Stimulated activated naive B cell treated with anti-CD40 and anti-IgM and Interleukin-4, amounts not matched to agents 10 μg/mL and 1 μg/mL and 100 μg/mL, for 72 hours (primary cell): Measurements from ENCODE around the gene FAM13A.
A peak's percentile ranks its signal among the peaks of the same experiment; 100 is the strongest.

ENCODE experiments used
- ATAC-seq, 2 donors: fragments of 150-1000 bp; cut with Tn5 transposase; replicated peaks; 2 replicates each; pipeline ENCODE4 v1.10.0; 2021; ENCODE audit warnings: moderate library complexity in 1 of 2
- DNase-seq: peaks from one replicate; pipeline ENCODE4 v3.0.0; 2021
- H3K27ac Mint-ChIP-seq: one replicate; pipeline ENCODE4 v1.8.0; 2022; ENCODE audit warnings: mild to moderate bottlenecking, mixed read lengths
- H3K27me3 Mint-ChIP-seq, 2 donors: one replicate each; pipeline ENCODE4 v1.8.0; 2022; ENCODE audit warnings: mixed read lengths in 2 of 2
- H3K36me3 Mint-ChIP-seq, 2 donors: one replicate each; pipeline ENCODE4 v1.8.0; 2022; ENCODE audit warnings: mixed read lengths in 2 of 2, mild to moderate bottlenecking in 1 of 2
- H3K4me1 Mint-ChIP-seq, 2 donors: one replicate each; pipeline ENCODE4 v1.8.0; 2022; ENCODE audit warnings: mixed read lengths in 2 of 2, mild to moderate bottlenecking in 1 of 2
- H3K4me3 Mint-ChIP-seq, 2 donors: one replicate each; pipeline ENCODE4 v1.8.0; 2022; ENCODE audit warnings: mild to moderate bottlenecking in 2 of 2, mixed read lengths in 2 of 2, moderate library complexity in 1 of 2
- H3K9me3 Mint-ChIP-seq, 2 donors: one replicate each; pipeline ENCODE4 v1.8.0; 2022; ENCODE audit warnings: mixed read lengths in 2 of 2, mild to moderate bottlenecking in 1 of 2

FAM13A gene

GRCh38 chr4:88732714-88733368 lies 324.1 kb downstream of the FAM13A start:
- H3K36me3 Mint-ChIP-seq: no peaks in the 10 kb centered on the region
- H3K4me1 Mint-ChIP-seq: peaks cover 10 to 15% of the 10 kb centered on the region in 2 donors
- DNase-seq: no peak
- no peaks in the 10 kb centered on the region for H3K9me3 Mint-ChIP-seq
- no peak overlapping the region for H3K27ac Mint-ChIP-seq
- H3K4me3 Mint-ChIP-seq: no peak overlapping the region
- ATAC-seq: no peak
- no peaks in the 10 kb centered on the region for H3K27me3 Mint-ChIP-seq

- ATAC-seq (no peak), DNase-seq (no peak)
- no peaks in the 10 kb centered on the region for H3K9me3 Mint-ChIP-seq
- peaks cover 0 to 6% of the 10 kb centered on the region in 2 donors for H3K36me3 Mint-ChIP-seq
- H3K27me3 Mint-ChIP-seq: no peaks in the 10 kb centered on the region
- H3K27ac Mint-ChIP-seq: no peak overlapping the region
- H3K4me3 Mint-ChIP-seq: no peak overlapping the region
- H3K4me1 Mint-ChIP-seq: peaks cover 0 to under 1% of the 10 kb centered on the region in 2 donors
Measured at GRCh38 chr4:88731381-88731780, 325.6 kb downstream of the FAM13A start.

DNA sequence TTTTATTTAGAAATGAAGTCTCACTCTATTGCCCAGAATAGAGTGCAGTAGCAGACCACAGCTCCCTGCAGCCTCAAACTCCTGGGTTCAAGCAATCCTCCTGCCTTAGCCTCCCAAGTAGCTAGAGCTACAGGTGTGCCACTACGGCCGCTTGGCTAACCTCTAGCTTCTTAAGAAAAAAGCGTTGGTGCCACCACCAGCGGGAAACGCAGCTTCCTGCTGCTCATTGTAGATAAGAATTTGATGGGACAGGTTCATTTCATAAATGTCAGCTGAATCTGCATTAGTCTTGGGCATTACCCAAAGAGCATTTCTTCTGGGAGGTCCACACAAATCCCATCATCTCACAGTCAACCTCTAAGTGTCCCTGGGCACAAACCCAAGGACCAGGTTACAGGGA lies 326.2 kb downstream of the FAM13A start:
- no peaks in the 10 kb centered on the region for H3K27me3 Mint-ChIP-seq
- H3K36me3 Mint-ChIP-seq: peaks cover 0 to 6% of the 10 kb centered on the region in 2 donors
- no peak overlapping the region for H3K4me3 Mint-ChIP-seq
- H3K27ac Mint-ChIP-seq: peak overlapping the region; percentile 56
- DNase-seq: no peak
- no peaks in the 10 kb centered on the region for H3K4me1 Mint-ChIP-seq
- H3K9me3 Mint-ChIP-seq: no peaks in the 10 kb centered on the region
- no peak for ATAC-seq

GRCh38 chr4:88729146-88729760 lies 327.7 kb downstream of the FAM13A start:
- Mint-ChIP-seq H3K27ac (no peak overlapping the region), H3K4me3 (no peak overlapping the region), H3K27me3 (no peaks in the 10 kb centered on the region), H3K36me3 (peaks cover 0 to 6% of the 10 kb centered on the region in 2 donors), H3K4me1 (no peaks in the 10 kb centered on the region), H3K9me3 (no peaks in the 10 kb centered on the region)
- ATAC-seq (no peak), DNase-seq (no peak)

DNA sequence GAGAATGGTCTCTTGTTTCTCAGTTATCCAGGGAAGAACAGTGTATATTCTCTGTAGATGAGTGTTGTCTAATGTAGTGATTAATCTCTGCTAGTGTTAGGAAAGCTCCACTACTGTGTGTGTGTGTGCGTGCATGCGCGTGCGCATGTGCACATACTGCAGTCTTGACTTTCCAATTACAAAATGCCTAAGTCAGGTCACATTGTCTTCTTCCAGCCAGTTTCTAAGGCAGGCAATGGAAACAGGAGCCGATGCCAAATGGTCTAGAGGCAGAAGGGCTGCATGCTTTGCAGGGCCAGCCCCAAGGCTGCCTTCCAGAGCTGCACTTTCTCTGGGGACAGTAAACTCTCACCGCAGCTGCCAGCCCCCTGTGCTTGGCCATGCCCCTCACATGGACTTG lies 328.8 kb downstream of the FAM13A start:
- no peak for DNase-seq
- no peak overlapping the region for H3K4me3 Mint-ChIP-seq
- ATAC-seq: no peak
- no peak overlapping the region for H3K27ac Mint-ChIP-seq
- no peaks in the 10 kb centered on the region for H3K9me3 Mint-ChIP-seq
- no peaks in the 10 kb centered on the region for H3K4me1 Mint-ChIP-seq
- peaks cover 0 to 6% of the 10 kb centered on the region in 2 donors for H3K36me3 Mint-ChIP-seq
- H3K27me3 Mint-ChIP-seq: no peaks in the 10 kb centered on the region

DNA sequence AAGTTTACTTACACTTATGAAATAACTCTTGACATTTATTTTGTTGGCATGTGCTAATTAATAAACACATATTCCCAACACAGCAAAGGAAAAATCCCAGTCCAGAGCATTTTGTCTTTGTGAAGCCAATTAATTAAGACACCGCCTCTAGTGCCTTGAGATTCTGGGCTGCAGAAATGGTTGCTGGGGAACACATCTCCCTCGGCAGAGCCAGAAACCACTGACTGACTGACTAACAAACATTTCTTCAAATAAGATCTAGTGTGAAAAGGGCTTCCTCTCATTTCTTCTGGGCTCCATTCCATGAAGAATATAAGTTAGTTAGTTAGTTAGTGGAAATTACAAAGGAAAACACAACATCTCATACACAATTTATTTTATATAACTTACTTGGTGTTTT lies 331.0 kb downstream of the FAM13A start:
- DNase-seq: no peak
- no peak overlapping the region for H3K4me3 Mint-ChIP-seq
- H3K27me3 Mint-ChIP-seq: no peaks in the 10 kb centered on the region
- no peaks in the 10 kb centered on the region for H3K9me3 Mint-ChIP-seq
- no peaks in the 10 kb centered on the region for H3K4me1 Mint-ChIP-seq
- ATAC-seq: no peak
- no peak overlapping the region for H3K27ac Mint-ChIP-seq
- peaks cover 3 to 9% of the 10 kb centered on the region in 2 donors for H3K36me3 Mint-ChIP-seq

DNA sequence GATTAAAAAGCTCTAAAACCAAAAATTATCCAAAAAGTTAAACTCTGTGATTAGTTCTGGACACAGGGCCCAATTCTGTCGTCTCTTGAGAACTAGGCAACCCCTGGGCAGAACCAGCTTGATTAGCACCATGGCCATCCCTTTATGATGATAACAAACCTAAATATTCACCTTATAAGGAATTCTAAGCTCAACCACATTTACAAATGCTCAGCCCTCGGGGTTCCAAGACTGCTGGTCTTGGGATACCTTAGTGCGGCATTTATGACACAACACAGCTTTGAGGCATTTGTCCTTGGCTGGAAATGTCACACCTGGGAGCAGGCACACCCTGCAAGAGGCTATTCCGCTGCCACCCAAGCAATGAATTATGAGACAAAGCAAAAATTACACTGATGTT lies 331.8 kb downstream of the FAM13A start:
- H3K27ac Mint-ChIP-seq: no peak overlapping the region
- H3K4me3 Mint-ChIP-seq: no peak overlapping the region
- no peaks in the 10 kb centered on the region for H3K27me3 Mint-ChIP-seq
- H3K36me3 Mint-ChIP-seq: peaks cover 6 to 17% of the 10 kb centered on the region in 2 donors
- H3K4me1 Mint-ChIP-seq: no peaks in the 10 kb centered on the region
- ATAC-seq: no peak
- H3K9me3 Mint-ChIP-seq: no peaks in the 10 kb centered on the region
- DNase-seq: no peak

GRCh38 chr4:88724406-88724805 lies 332.6 kb downstream of the FAM13A start:
- Mint-ChIP-seq H3K27me3 (no peaks in the 10 kb centered on the region), H3K27ac (no peak overlapping the region), H3K9me3 (no peaks in the 10 kb centered on the region), H3K4me1 (no peaks in the 10 kb centered on the region), H3K4me3 (no peak overlapping the region), H3K36me3 (peaks cover 8 to 23% of the 10 kb centered on the region in 2 donors)
- ATAC-seq (no peak), DNase-seq (no peak)

GRCh38 chr4:88722828-88723227 lies 334.2 kb downstream of the FAM13A start:
- Mint-ChIP-seq H3K36me3 (peaks cover 17 to 37% of the 10 kb centered on the region in 2 donors), H3K9me3 (peaks cover 0 to 4% of the 10 kb centered on the region in 2 donors), H3K4me3 (no peak overlapping the region), H3K27me3 (no peaks in the 10 kb centered on the region), H3K27ac (no peak overlapping the region), H3K4me1 (no peaks in the 10 kb centered on the region)
- no peak for DNase-seq
- no peak for ATAC-seq

DNA sequence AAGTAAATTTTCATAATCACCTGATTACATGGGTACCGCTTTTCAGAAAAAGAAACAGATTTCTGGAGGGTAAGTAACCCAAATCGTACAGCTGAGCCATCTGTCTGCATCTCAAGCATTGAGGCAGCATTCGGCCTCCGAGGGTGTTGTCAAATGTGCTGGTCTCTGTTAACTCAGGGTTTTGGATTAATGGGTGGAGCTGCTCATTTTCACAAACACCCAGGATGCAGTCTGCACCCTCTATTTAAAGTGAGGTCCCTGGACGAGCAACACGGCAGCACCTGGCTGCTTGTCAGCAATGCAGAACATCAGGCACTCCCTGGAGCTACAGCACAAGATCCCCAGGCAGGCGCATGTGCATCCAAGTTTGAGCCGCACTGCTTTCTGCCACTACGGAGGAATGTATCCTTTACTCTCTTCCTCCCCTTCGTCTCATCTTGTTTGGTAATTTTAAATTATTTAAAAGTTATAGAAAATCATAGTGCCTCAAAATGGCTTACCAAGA lies 334.7 kb downstream of the FAM13A start:
- no peak overlapping the region for H3K4me3 Mint-ChIP-seq
- H3K9me3 Mint-ChIP-seq: peaks cover 4 to 8% of the 10 kb centered on the region in 2 donors
- DNase-seq: no peak
- no peaks in the 10 kb centered on the region for H3K27me3 Mint-ChIP-seq
- no peak overlapping the region for H3K27ac Mint-ChIP-seq
- H3K4me1 Mint-ChIP-seq: no peaks in the 10 kb centered on the region
- H3K36me3 Mint-ChIP-seq: peaks cover 22 to 42% of the 10 kb centered on the region in 2 donors
- no peak for ATAC-seq

- Mint-ChIP-seq H3K27me3 (no peaks in the 10 kb centered on the region), H3K36me3 (peaks cover 34 to 53% of the 10 kb centered on the region in 2 donors), H3K9me3 (peaks cover 15% of the 10 kb centered on the region in 2 donors), H3K4me1 (no peaks in the 10 kb centered on the region), H3K4me3 (no peak overlapping the region), H3K27ac (no peak overlapping the region)
- no peak for DNase-seq
- ATAC-seq: no peak
Measured at GRCh38 chr4:88720451-88721428, 336.2 kb downstream of the FAM13A start.

DNA sequence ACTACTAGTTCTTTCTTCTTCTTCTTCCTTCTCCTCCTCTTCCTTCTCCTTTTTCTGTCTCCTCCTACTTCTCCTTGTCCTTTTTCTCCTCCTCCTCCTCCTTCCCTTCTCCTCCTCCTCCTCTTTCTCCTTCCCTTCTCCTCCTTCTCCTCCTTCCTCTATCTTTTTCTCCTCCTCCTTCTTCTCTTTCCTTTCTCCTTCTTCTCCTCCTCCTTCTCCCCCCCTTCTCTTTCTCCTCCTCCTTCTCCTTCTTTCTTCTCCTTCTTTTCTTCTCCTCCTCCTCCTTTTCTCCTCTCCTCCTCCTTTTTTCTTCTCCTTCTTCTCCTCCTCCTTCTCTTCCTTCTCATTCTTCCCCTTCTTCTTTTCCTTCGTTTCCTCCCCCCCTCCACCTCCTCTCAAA lies 337.6 kb downstream of the FAM13A start:
- DNase-seq (no peak), ATAC-seq (no peak)
- H3K4me1 Mint-ChIP-seq: no peaks in the 10 kb centered on the region
- peaks cover 15% of the 10 kb centered on the region in 2 donors for H3K9me3 Mint-ChIP-seq
- no peak overlapping the region for H3K4me3 Mint-ChIP-seq
- peaks cover 47 to 66% of the 10 kb centered on the region in 2 donors for H3K36me3 Mint-ChIP-seq
- no peak overlapping the region for H3K27ac Mint-ChIP-seq
- H3K27me3 Mint-ChIP-seq: no peaks in the 10 kb centered on the region

- ATAC-seq (no peak), DNase-seq (no peak)
- H3K9me3 Mint-ChIP-seq: peaks cover 15% of the 10 kb centered on the region in 2 donors
- H3K4me1 Mint-ChIP-seq: no peaks in the 10 kb centered on the region
- no peak overlapping the region for H3K27ac Mint-ChIP-seq
- H3K36me3 Mint-ChIP-seq: peaks cover 55 to 77% of the 10 kb centered on the region in 2 donors
- H3K27me3 Mint-ChIP-seq: no peaks in the 10 kb centered on the region
- H3K4me3 Mint-ChIP-seq: no peak overlapping the region
Measured at GRCh38 chr4:88718098-88718497, 338.9 kb downstream of the FAM13A start.

GRCh38 chr4:88713782-88714181 lies 343.2 kb downstream of the FAM13A start:
- no peak for DNase-seq
- Mint-ChIP-seq H3K9me3 (peaks cover 18 to 19% of the 10 kb centered on the region in 2 donors), H3K4me3 (no peak overlapping the region), H3K36me3 (peaks cover 60 to 78% of the 10 kb centered on the region in 2 donors), H3K27me3 (no peaks in the 10 kb centered on the region), H3K27ac (no peak overlapping the region), H3K4me1 (no peaks in the 10 kb centered on the region)
- no peak for ATAC-seq
